ENCODE data around the gene C6orf136.

DNA sequence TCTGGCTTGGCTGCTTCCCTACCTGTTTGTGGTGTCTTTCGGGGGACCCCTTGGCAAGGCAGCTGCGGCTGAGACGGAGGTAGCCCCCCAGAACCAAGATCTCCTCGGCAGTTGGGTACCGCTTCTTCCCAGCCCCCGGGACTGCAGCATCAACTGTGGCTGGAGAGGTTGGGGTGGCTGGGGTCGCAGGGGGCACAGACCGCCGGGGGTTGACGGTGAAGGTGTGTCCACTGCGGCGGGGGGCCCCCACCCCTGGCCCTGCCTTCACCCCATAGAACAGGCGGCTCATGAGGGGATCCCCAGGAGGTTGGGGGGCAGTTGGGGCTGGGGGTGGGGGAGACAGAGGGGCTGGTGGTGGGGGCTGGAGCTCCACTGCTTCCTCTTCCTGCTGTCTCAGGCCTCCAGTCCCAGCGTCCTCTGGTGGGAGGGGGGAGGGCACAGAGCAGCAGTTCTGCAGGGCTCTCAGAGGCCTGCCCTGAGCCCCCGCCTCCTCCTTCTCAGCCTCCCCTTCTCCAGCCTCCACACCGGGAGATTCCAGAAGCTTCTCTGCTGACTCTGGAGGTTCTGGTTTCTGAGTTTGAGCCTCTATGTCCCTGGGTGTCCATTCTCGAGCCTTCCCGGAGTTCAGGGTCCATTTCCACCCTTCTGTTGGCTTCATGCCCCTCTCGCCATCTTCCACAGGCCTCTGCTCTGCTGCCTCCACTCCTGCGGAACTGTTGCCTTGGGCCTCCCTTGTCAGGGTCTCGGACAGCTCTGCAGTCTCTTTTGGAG is 37.6 kb downstream of the C6orf136 start:
- no peak for TF ChIP-seq REST (IDR thresholded peaks at IDR 0.05; ENCODE audit: low read depth)
- no peak for TF ChIP-seq CREB1 (IDR thresholded peaks at IDR 0.05; ENCODE audit: low read depth)
- TF ChIP-seq NFIC (IDR thresholded peaks at IDR 0.05) = no peak
- no peak for TF ChIP-seq EGR1 (IDR thresholded peaks at IDR 0.05)
- no peak for TF ChIP-seq EP300 (IDR thresholded peaks at IDR 0.05; ENCODE audit: borderline replicate concordance)
- TF ChIP-seq CEBPB (IDR thresholded peaks at IDR 0.05) = no peak
- TF ChIP-seq, protein P1, sequence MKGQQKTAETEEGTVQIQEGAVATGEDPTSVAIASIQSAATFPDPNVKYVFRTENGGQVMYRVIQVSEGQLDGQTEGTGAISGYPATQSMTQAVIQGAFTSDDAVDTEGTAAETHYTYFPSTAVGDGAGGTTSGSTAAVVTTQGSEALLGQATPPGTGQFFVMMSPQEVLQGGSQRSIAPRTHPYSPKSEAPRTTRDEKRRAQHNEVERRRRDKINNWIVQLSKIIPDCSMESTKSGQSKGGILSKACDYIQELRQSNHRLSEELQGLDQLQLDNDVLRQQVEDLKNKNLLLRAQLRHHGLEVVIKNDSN (IDR thresholded peaks at IDR 0.05) = no peak
- no peak for TF ChIP-seq TCF12 (IDR thresholded peaks at IDR 0.05; ENCODE audit: low read depth)

Data from Ishikawa (cell line).